Tibial nerve (tissue), 3 donors: ENCODE data around the gene SAV1.

Experiments used
- CTCF ChIP-seq, 5 experiments: fragments of 200-600 bp in 3 of 5; fragments of 450-650 bp in 2 of 5; sonication (generic) in 3 of 5; IDR thresholded peaks; one replicate each; pipeline ENCODE4 v1.5.1; 2016 to 2019; ENCODE audit warnings: antibody characterized with exemption in 5 of 5, mild to moderate bottlenecking in 3 of 5, moderate library complexity in 2 of 5
- POLR2A ChIP-seq, 2 donors: fragments of 450-650 bp; IDR thresholded peaks; one replicate each; pipeline ENCODE4 v1.6.1; 2017; ENCODE audit warnings: antibody characterized with exemption in 2 of 2, mild to moderate bottlenecking in 2 of 2, moderate library complexity in 2 of 2

GRCh38 chr14:50668826-50669143, 679 bp upstream of the SAV1 start:
- TF ChIP-seq CTCF (IDR thresholded peaks at IDR 0.05) (no peak), POLR2A (IDR thresholded peaks at IDR 0.05) (no peak)
